Measurements from ENCODE around the gene ACP4.

Gene ACP4

GRCh38 chr19:50835785-50836542 is 45.7 kb downstream of the ACP4 start:
- DNase-seq (ENCODE audit: low spot score): no peak
- TF ChIP-seq CTCF (IDR thresholded peaks at IDR 0.05): no peak
- peak overlapping the region; percentile 75 for H3K4me3 ChIP-seq
- H3K27ac ChIP-seq: no peak overlapping the region

GRCh38 chr19:50836543-50837195 is 46.5 kb downstream of the ACP4 start:
- no peak overlapping the region for H3K27ac ChIP-seq
- DNase-seq (ENCODE audit: low spot score): no peak
- TF ChIP-seq CTCF (IDR thresholded peaks at IDR 0.05): no peak
- H3K4me3 ChIP-seq: no peak overlapping the region

GRCh38 chr19:50837300-50837699 is 47.1 kb downstream of the ACP4 start:
- H3K4me3 ChIP-seq: no peak overlapping the region
- DNase-seq (ENCODE audit: low spot score): no peak
- TF ChIP-seq CTCF (IDR thresholded peaks at IDR 0.05): no peak
- H3K27ac ChIP-seq: no peak overlapping the region

GRCh38 chr19:50838239-50838638 is 48.0 kb downstream of the ACP4 start:
- DNase-seq (ENCODE audit: low spot score): no peak
- Histone ChIP-seq H3K27ac (no peak overlapping the region), H3K4me3 (no peak overlapping the region)
- no peak for TF ChIP-seq CTCF (IDR thresholded peaks at IDR 0.05)

GRCh38 chr19:50839712-50840655 is 49.8 kb downstream of the ACP4 start:
- no peak for TF ChIP-seq CTCF (IDR thresholded peaks at IDR 0.05)
- H3K27ac ChIP-seq: no peak overlapping the region
- no peak for DNase-seq (ENCODE audit: low spot score)
- H3K4me3 ChIP-seq: no peak overlapping the region

- no peak overlapping the region for H3K27ac ChIP-seq
- TF ChIP-seq CTCF (IDR thresholded peaks at IDR 0.05): no peak
- DNase-seq (ENCODE audit: low spot score): no peak
- H3K4me3 ChIP-seq: no peak overlapping the region
These were observed 51.9 kb downstream of the ACP4 start for GRCh38 chr19:50842130-50842529.

All from coronary artery (tissue), 2 donors.